ENCODE results near the gene SCAF4.

Gene SCAF4

GRCh38 chr21:31629972-31630711 is 101.8 kb downstream of the SCAF4 start:
- in situ Hi-C loops (cut with MboI; ENCODE audit: low sequenced_read_pairs, unreplicated experiment): no loop called here
- DNase-seq (ENCODE audit: low spot score): no peak
- TF ChIP-seq CTCF (IDR thresholded peaks at IDR 0.05; ENCODE audit: borderline replicate concordance, control extremely low read depth, extremely low read depth, insufficient read depth, missing control alignments): no peak

- no peak for TF ChIP-seq CTCF (IDR thresholded peaks at IDR 0.05; ENCODE audit: borderline replicate concordance, control extremely low read depth, extremely low read depth, insufficient read depth, missing control alignments)
- no peak for DNase-seq (ENCODE audit: low spot score)
- in situ Hi-C loops (cut with MboI; ENCODE audit: low sequenced_read_pairs, unreplicated experiment): no loop called here
These were observed 106.9 kb downstream of the SCAF4 start for GRCh38 chr21:31624961-31625491.

- in situ Hi-C loops (cut with MboI; ENCODE audit: low sequenced_read_pairs, unreplicated experiment): no loop called here
- TF ChIP-seq CTCF (IDR thresholded peaks at IDR 0.05; ENCODE audit: borderline replicate concordance, control extremely low read depth, extremely low read depth, insufficient read depth, missing control alignments): no peak
- no peak for DNase-seq (ENCODE audit: low spot score)
These were observed 107.7 kb downstream of the SCAF4 start for GRCh38 chr21:31624181-31624580.

DNA sequence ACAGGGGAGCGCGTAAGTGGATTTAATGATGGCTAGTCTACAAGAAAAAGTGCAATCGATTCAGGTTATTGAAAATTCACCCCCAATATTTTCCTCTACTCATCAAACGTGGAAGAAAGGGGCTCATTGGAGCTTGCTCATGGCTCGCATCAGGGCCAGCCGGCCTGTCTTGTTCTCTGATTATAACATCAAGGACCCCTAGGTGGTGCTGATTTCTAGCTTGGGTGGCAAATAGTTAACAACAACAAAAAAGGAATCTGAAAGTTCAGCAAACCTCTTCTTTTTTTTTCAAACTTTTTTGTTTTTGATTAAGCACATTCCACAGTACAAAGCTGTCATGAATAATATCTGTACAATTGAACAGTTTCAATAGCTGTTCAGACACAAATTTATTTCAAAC is 108.3 kb downstream of the SCAF4 start:
- DNase-seq (ENCODE audit: low spot score): peak; percentile 53
- in situ Hi-C loops (cut with MboI; ENCODE audit: low sequenced_read_pairs, unreplicated experiment): no loop called here
- TF ChIP-seq CTCF (IDR thresholded peaks at IDR 0.05; ENCODE audit: borderline replicate concordance, control extremely low read depth, extremely low read depth, insufficient read depth, missing control alignments): peak; percentile 5

GRCh38 chr21:31622397-31622796 is 109.5 kb downstream of the SCAF4 start:
- TF ChIP-seq CTCF (IDR thresholded peaks at IDR 0.05; ENCODE audit: borderline replicate concordance, control extremely low read depth, extremely low read depth, insufficient read depth, missing control alignments): no peak
- no peak for DNase-seq (ENCODE audit: low spot score)
- in situ Hi-C loops (cut with MboI; ENCODE audit: low sequenced_read_pairs, unreplicated experiment): no loop called here
